GM19193 (cell line): ENCODE measurements around the gene CALCOCO1.
A peak's percentile ranks its signal among the peaks of the same experiment; 100 is the strongest.

ENCODE experiments used
- POLR2A ChIP-seq: IDR thresholded peaks from 4 replicates; pipeline ENCODE4 v1.6.1; 2011; ENCODE audit not compliant: insufficient read depth, insufficient read length; ENCODE audit errors: extremely low read depth

Gene CALCOCO1

GRCh38 chr12:53699678-53700025 lies 27.6 kb downstream of the CALCOCO1 start:
- TF ChIP-seq POLR2A: no peak

GRCh38 chr12:53698948-53699677 lies 28.1 kb downstream of the CALCOCO1 start:
- no peak for TF ChIP-seq POLR2A

GRCh38 chr12:53696655-53697331 lies 30.5 kb downstream of the CALCOCO1 start:
- no peak for TF ChIP-seq POLR2A

- TF ChIP-seq POLR2A: no peak
Measured at GRCh38 chr12:53696285-53696654, 31.0 kb downstream of the CALCOCO1 start.

- no peak for TF ChIP-seq POLR2A
Measured at GRCh38 chr12:53695152-53696145, 31.8 kb downstream of the CALCOCO1 start.

- TF ChIP-seq POLR2A: no peak
Measured at GRCh38 chr12:53694756-53695151, 32.5 kb downstream of the CALCOCO1 start.

- no peak for TF ChIP-seq POLR2A
Measured at GRCh38 chr12:53688134-53688533, 39.1 kb downstream of the CALCOCO1 start.

- TF ChIP-seq POLR2A: no peak
Measured at GRCh38 chr12:53686436-53686835, 40.8 kb downstream of the CALCOCO1 start.

GRCh38 chr12:53684654-53685220 lies 42.5 kb downstream of the CALCOCO1 start:
- TF ChIP-seq POLR2A: no peak

- no peak for TF ChIP-seq POLR2A
Measured at GRCh38 chr12:53683983-53684382, 43.3 kb downstream of the CALCOCO1 start.

- TF ChIP-seq POLR2A: no peak
Measured at GRCh38 chr12:53683494-53683893, 43.8 kb downstream of the CALCOCO1 start.

- TF ChIP-seq POLR2A: no peak
Measured at GRCh38 chr12:53677800-53678148, 49.5 kb downstream of the CALCOCO1 start.

GRCh38 chr12:53677016-53677799 lies 50.0 kb downstream of the CALCOCO1 start:
- no peak for TF ChIP-seq POLR2A

GRCh38 chr12:53676656-53677015 lies 50.6 kb downstream of the CALCOCO1 start:
- no peak for TF ChIP-seq POLR2A

GRCh38 chr12:53675701-53676607 lies 51.3 kb downstream of the CALCOCO1 start, which contains the start of gene ATP5MC2:
Gene ATP5MC2, minus strand, starts transcription at chr12:53676083. Its CDS starts 3,469 bp downstream, at chr12:53672614.
- TF ChIP-seq POLR2A: peak; percentile 95
